Epidermal melanocyte (primary cell): ENCODE measurements around the gene AXIN1.

Experiments
- DNase-seq: peaks from one replicate; pipeline ENCODE4 v3.0.0; 2011; ENCODE audit warnings: low spot score; ENCODE audit not compliant: insufficient read length

AXIN1 gene

DNA sequence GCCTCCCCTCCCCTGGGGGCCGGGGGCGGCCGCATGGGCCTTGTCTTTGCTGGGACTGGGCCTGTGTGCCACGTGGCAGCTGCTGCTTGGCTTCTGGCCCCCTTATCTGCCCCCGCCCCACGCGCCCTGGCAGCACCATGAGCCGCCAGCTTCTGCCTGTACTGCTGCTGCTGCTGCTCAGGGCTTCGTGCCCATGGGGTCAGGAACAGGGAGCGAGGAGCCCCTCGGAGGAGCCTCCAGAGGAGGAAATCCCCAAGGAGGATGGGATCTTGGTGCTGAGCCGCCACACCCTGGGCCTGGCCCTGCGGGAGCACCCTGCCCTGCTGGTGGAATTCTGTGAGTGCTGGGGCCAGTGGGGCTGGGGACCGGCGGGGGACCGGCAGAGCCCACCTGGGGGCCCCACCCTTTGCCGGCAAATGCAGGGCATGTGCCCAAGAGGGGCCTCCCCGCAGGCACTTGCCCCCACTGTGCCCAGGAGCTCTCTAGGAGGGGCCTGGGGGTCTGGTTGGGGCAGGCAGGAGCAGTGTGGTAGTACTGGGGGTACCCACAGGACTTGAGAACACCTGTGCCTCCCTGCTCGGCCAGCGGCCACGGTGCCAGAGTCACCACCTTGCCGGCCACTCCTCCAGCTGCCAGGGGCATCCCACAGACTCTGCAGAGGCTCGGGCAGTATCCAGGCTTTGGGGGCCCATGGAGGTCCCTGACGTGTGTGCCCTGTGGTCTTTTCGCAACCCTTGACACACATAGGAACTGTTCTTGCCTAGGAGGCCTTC is 69.3 kb downstream of the AXIN1 start, which contains the start of gene PDIA2:
TSS of gene PDIA2 (plus strand) at position 132 of the 773 bp plus-strand sequence. CDS start at position 138, 6 bp downstream.
- no peak for DNase-seq

DNA sequence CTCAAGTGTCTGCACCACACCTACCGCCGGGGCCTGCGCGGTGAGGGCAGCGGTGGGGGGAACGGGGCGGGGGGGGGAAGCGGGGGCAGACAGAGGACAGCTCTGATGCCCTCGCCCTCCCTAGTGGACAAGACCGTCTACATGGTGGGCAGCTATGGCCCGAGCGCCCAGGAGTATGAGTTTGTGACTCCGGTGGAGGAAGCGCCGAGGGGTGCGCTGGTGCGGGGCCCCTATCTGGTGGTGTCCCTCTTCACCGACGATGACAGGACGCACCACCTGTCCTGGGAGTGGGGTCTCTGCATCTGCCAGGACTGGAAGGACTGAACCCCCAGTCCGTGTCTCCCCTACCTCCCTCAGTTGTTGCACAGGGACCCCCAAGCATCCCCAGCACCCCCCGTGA is 70.0 kb downstream of the AXIN1 start:
- DNase-seq: no peak

- no peak for DNase-seq
Measured at GRCh38 chr16:281660-282255, 70.8 kb downstream of the AXIN1 start.

- DNase-seq: no peak
Measured at GRCh38 chr16:280991-281659, 71.4 kb downstream of the AXIN1 start.

GRCh38 chr16:280552-280951 is 72.0 kb downstream of the AXIN1 start, which contains the start of gene ARHGDIG:
TSS of gene ARHGDIG (plus strand) at chr16:280591. CDS start at chr16:280681, 90 bp downstream.
- no peak for DNase-seq

DNA sequence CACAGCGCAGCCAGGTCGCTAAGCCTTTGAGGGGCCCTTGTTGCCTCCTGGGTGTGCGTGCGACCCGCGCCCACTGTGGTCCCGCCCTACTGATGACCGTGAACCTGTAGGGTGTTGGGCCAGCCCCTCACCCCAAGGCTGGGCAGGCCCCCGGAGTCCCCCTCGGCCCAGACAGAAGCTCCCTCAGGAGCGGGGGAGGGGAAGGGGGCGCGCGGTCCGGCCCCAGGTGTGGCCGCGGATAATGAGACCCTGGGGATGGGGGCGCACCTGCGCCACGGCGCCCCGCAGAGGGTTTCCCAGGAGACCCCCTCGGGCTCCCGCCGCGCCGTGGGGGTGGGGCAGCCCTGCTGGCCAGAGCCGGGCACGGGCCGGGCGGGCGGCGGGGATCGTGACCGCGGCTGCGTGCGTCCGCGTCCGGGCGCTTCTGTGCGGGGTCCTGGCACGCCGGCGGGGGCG is 72.5 kb downstream of the AXIN1 start:
- DNase-seq: no peak

GRCh38 chr16:279531-279930 is 73.0 kb downstream of the AXIN1 start:
- no peak for DNase-seq

GRCh38 chr16:278863-279366 is 73.6 kb downstream of the AXIN1 start:
- no peak for DNase-seq

DNA sequence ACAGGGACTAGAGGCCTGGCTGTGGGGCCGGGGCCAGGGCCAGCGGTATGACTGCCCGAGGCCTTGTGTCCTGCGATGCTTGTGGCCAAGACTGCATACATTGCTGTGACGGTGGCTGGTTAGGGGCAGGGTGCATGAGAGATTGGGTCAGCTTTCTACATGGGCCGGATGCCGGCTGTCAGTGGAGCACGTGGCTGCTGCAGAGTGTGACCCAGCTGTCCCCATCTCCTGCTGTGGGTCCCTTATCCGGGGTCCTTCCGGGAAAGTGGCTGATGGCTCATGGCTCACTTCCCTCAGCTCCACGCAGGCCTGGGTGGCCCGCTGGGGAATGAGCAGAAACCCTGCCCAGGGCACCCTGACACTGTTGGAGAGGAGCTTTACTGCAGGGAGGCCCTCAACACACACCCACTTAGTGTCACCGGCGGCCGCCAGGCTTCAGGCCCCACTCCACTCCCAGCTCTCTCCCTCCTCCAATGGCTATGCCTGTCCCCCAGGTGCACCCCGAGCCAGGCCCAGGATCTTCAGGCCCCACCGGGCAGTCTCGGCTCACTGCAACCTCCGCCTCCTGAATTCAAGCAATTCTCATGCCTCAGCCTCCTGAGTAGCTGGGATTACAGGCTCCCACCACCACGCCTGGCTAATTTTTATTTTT is 76.0 kb downstream of the AXIN1 start:
- no peak for DNase-seq

DNA sequence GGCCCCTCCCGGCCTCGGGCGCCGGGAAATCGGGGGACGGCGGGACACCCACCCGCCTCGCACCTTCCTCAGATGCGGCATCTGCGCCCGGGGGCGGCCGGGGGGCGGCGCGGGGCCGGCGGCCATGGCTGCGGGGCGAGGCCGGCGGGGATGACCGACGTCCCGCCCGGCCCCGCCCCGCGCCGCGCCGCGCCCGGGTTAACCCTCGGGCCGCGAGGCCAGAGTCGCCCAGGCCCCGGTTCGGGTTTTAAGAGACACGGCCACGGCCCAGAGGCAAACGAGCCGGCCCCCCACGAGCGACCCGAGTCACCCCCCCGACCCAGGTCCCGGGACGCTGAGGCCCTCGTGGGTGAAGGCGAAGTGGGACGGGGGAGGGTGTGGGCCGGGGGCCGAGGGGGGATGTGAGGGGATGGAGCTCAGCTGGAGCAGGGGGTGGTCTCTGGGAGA is 76.7 kb downstream of the AXIN1 start, which contains the start of gene RGS11:
TSS of gene RGS11 (minus strand) at position 159 of the 447 bp plus-strand sequence. CDS start at position 126, 33 bp downstream.
- DNase-seq: peak; percentile 40

DNA sequence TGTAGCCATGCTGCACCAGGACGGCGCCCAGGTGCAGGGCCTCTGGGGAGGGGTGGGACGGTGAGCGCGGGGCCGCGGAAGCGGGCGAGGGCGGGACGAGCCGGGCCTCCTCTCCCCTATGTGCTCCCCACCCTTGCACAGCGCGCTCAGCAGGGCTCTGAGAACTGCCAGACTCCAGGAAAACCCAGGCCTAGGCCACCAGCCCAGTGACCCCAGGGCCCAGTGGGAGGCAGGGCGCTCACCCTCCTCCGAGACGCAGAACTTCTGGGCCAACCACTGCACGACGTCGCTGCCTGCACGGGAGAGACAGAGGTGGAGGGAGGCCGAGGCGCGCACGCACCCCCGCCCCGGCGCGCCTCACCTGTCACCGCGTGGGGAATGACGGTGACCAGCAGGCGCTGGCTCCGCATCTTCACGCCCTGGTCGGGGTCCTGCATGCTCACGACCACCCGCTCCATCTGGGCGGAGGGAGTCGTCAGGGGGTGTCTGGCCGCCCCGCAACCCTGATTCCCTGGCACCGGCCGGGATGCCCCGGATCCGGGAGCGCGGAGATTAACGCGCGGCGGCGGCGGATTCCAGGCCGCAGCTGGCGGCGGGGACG is 77.4 kb downstream of the AXIN1 start:
- DNase-seq: no peak

DNA sequence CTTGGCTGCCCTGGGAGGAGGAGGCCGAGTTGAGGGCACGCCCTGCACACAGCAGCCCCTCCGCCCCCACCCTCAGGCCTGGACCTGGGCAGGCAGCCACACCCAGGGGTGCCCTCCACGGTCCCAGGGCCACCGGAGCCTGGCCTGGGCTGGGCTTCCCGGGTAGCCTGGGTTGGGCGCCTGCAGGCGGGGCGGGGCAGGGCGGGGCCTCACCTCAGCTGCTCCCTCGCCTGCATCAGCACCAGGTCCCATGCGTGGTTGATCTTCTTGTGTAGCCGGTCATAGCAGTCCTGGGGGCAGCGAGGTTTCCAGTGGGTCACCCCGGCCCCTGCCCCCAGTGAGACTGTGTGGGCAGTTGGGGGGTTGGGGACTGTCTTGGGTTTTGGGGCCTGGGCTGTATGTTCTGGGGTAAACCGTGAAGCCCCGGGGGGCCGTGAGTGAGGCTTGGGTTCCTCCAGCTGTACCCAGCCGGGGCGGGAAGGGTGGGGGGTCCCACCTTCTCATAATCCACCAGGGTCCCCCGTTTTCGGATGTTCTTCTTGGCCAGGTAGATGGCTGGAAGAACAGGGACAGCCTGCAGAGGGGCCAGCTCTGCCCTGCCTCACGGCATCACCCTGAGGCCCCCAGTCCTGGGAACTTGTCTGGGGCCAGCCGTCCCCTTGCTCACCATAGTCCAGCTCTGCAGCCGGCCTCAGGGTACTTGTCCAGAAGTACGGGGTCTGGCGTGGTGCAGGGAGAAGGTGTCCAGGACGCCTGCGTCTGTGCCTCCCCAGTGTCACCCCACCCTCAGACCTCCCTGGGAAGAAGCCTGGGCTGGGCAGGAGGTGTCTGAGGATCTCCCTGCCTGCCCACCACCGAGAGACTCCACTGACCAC is 78.7 kb downstream of the AXIN1 start:
- DNase-seq: no peak

- DNase-seq: no peak
Measured at GRCh38 chr16:272633-273546, 79.6 kb downstream of the AXIN1 start.

- DNase-seq: no peak
Measured at GRCh38 chr16:270381-271255, 81.9 kb downstream of the AXIN1 start.

GRCh38 chr16:269061-269796 is 83.3 kb downstream of the AXIN1 start:
- DNase-seq: no peak

DNA sequence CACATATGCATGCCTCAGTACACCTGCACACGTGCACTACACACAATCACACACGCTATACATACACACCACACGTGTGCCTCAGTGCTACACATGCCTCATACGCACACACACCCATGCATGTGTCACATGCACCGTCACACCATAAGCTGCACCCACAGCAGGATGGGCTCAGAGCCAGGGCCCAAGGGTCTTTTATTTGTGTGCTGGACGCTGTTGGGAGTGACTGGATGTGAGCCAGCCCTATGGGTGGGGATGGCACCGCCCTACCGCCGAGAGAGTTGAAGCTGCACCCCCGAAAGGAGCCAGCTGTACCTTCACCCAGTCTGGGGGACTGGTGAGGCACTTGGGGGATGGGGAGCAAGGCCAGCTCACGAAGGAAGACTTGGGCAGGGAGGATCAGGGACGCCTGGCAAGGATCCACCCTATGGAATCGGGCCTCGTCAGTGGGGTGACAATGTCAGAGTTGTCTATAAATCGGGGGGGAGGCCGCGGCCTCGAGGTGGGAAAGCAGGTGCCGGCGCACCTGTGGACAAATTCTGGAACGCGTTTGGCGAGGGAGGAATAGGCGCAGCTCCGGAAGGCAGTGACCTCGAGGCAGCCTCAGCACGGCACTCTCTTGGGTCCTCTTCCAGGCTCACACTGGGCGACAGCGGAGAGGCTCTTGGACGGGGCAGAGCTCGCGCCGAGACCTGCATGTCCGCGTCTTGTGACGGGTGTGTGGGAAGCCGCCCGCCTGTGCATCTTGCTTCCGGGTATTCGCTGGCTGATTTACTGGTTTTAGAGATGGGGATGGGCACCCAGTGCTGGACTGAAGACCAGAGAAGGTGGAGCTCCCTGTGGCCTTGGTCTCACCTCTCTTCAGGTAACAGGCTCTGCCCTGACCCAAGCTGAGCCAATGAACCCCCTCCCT is 84.1 kb downstream of the AXIN1 start:
- no peak for DNase-seq
